VCaP (cell line): Measurements from ENCODE around the gene NFXL1.
A peak's percentile ranks its signal among the peaks of the same experiment; 100 is the strongest.
"Not testable (repeated sequence)": the region's sequence is repeated elsewhere in the genome, so short reads cannot be mapped to it uniquely, and the experiment has no call there.

Experiments used
- H3K27ac ChIP-seq: fragments of 450-650 bp; 2 replicates; pipeline ENCODE4 v1.5.1; 2017
- TF ChIP-seq, protein P1 (sequence below): fragments of 450-650 bp; conservative IDR thresholded peaks from 2 replicates; pipeline ENCODE4 v1.5.1; 2017; ENCODE audit warnings: mild to moderate bottlenecking, moderate library complexity

NFXL1 gene

DNA sequence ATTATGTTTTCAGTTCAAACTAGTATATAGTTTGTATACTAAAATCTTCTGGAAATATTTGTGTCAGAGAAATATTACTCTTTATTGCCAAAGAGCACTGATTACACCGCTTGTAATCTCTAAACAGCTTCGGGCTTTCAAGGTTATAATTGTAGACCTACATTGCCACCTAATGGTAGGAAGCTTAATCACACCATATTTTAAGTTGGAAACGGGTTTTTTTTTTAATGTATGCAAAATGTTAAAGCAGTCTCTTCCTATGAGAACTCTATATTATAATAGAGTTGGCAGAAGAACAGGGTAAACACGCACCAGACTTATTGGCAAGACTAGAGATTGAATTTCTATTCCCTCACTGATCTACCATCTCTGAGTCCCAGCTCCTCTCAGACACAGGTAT is 19.5 kb upstream of the NFXL1 start:
- no peak overlapping the region for H3K27ac ChIP-seq

DNA sequence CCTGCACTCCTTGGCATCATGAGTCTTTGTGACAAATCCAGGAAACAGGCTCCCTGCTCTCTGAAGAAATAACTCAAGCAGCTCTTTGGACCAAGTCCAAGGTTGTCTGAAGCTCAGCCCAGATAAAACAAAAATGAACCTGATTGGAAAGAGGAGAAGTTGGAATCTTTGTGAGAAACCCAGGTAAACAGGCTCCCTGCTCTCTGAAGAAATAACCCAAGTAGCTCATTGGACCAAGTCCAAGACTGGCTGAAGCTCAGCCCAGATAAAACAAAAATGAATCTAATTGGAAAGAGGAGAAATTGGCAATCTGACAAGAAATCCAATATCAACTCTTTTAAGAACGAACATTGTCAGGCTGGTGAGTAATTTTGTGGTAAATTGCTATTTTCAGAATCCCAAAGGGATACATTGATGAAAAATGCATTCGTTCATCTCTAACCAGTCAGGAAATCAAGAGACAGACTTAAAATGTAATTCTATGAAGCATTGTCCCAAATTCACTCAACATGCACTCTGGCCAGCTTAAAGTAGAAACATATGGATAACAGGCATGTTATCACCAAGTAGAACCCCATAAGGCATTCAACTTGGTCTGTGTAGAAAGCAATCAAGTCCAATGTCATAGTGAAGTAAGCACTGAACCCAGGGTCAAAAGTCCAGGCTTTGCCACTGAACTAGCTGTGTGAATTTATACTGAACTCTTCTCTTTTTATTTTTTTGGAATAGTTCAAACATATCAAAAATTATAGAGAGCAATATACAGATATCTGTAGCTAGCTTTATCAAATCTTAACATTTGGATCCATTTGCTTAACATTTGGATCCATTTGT is 16.8 kb upstream of the NFXL1 start:
- no peak overlapping the region for H3K27ac ChIP-seq
- TF ChIP-seq, protein P1, sequence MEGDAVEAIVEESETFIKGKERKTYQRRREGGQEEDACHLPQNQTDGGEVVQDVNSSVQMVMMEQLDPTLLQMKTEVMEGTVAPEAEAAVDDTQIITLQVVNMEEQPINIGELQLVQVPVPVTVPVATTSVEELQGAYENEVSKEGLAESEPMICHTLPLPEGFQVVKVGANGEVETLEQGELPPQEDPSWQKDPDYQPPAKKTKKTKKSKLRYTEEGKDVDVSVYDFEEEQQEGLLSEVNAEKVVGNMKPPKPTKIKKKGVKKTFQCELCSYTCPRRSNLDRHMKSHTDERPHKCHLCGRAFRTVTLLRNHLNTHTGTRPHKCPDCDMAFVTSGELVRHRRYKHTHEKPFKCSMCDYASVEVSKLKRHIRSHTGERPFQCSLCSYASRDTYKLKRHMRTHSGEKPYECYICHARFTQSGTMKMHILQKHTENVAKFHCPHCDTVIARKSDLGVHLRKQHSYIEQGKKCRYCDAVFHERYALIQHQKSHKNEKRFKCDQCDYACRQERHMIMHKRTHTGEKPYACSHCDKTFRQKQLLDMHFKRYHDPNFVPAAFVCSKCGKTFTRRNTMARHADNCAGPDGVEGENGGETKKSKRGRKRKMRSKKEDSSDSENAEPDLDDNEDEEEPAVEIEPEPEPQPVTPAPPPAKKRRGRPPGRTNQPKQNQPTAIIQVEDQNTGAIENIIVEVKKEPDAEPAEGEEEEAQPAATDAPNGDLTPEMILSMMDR: no peak

More for the DNA sequence above, 19.5 kb upstream of the NFXL1 start:
- TF ChIP-seq, protein P1: peak; percentile 75

DNA sequence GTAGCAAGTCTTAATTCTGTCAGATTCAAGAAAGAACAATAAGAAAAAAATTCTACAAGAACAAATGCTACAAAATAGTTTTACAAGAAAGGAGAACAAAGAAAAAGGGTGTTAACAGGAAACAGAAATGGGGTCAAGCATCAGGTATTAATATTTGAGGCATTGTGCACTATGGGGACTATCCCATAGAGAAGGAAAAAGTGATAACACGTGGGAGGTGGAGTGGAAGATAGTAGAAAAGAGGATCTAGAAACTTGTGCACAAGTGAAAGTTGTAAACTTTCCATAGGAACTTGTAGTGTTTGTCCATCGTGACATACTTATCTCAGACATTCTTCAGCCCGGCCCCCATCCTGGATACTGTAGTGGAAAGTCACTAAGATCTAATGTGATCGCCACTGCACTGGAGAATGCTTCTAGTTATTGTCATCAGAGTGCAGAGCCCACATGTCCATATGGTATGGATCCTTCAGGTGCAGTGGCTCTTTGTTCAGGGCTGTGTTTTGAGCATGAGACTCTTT is 15.4 kb upstream of the NFXL1 start:
- TF ChIP-seq, protein P1: no peak
- H3K27ac ChIP-seq: no peak overlapping the region

DNA sequence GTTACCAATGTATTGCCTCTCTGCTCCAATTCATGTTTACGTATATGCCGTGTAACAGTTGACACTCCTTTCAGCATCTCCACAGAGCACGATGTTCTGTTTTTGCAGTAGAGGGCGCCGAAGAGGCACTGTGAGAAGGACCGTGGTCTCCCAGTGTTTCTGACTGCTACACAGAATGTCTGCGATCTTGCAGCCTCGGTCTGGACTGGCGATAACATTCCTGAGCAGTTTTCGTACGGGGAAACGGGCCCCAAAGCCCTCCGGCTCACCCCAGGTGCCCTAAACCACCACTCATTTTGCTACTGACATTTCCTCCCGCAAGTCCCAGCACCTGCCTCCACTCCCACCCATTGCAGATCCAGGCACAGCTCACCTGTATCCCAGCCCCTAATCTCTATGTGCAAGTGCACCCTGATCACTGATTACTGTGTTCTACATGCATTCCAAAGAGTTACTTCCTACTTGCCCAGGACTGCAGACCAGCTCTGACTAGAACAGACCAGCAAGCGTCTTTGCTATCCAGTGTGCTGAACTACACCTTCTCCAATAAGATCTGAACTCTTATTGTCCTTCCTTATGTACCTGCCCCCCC is 12.4 kb upstream of the NFXL1 start:
- H3K27ac ChIP-seq: peak overlapping the region; percentile 31; the same call in 1 of the 2 replicates
- TF ChIP-seq, protein P1: peak; percentile 94

DNA sequence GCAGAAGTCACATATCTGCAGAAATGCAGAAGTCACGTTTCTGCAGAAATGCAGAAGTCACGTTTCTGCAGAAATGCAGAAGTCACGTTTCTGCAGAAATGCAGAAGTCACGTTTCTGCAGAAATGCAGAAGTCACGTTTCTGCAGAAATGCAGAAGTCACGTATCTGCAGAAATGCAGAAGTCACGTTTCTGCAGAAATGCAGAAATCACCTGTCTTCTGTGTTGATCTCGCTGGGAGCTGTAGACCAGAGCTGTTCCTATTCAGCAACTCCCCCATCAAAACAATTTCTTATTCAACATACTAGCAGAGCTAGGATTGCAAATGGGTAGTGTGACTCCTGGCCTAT is 8.9 kb upstream of the NFXL1 start:
- H3K27ac ChIP-seq: not testable (repeated sequence)

DNA sequence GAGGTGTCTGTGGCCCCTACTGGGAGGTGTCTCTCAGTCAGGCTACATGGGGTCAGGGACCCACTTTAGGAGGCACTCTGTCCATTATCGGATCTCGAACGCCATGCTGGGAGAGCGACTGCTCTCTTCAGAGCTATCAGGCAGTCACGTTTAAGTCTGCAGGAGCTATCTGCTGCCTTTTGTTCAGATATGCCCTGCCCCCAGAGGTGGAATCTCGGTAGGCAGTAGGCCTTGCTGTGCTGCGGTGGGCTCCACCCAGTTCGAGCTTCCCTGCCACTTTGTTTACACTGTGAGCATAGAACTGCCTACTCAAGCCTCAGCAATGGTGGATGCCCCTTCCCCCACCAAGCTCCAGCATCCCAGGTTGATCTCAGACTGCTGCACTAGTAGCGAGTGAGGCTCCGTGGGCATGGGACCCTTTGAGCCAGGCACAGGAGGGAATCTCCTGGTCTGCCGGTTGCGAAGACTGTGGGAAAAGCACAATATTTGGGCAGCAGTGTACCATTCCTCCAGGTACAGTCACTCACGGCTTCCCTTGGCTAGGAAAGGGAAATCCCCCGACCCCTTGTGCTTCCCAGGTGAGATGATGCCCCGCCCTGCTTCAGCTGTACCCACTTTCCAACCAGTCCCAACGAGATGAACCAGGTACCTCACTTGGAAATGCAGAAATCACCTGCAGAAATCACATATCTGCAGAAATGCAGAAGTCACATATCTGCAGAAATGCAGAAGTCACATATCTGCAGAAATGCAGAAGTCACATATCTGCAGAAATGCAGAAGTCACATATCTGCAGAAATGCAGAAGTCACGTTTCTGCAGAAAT is 8.3 kb upstream of the NFXL1 start:
- not testable (repeated sequence) for H3K27ac ChIP-seq

DNA sequence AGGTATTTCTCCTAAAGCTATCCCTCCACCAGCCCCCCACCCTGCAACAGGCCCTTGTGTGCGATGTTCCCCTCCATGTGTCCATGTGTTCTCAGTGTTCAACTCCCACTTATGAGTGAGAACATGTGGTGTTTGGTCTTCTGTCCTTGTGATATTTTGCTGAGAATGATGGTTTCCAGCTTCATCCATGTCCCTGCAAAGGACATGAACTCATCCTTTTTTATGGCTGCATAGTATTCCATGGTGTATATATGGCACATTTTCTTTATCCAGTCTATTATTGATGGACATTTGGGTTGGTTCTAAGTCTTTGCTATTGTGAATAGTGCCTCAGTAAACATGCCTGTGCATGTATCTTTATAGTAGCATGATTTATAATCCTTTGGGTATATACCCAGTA is 2.8 kb upstream of the NFXL1 start:
- H3K27ac ChIP-seq: not testable (repeated sequence)

DNA sequence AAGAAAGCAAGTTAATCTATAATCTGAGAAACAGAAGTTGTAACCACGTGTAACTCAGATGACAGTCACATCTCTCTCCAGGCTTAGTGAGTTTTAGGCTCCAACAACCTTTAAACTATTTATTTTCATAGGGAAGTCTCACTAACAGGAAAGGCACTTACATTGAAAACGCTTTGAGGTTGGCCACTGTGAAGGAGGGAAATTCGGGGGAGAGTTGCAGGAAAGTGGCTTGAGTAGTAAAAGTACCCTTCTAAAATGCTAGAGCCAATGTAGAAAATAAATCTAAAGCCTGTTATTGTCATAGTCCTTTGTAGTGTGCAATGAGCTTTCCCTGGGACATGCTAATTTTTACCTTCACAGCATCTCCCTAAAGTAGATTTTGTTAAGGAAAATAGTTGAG is 995 bp upstream of the NFXL1 start:
- TF ChIP-seq, protein P1: no peak
- H3K27ac ChIP-seq: no peak overlapping the region; the same call in 1 of the 2 replicates

DNA sequence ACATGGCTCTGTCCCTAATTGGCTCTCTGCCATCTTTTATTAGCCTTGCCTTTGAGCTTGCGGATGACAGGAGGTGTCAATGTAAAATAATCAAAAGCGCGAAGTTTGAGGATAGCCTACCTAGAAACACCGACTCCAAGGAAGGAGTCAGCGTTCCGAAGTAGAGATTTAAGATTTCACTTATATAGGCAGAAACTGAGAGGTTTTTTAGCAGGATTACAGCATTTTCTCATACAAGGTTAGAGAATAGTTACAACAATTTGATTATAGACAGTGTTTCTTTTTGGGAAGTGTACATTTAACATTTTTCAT is 499 bp upstream of the NFXL1 start:
- H3K27ac ChIP-seq: peak overlapping the region; percentile 95; the same call in 1 of the 2 replicates

More for the DNA sequence above, 499 bp upstream of the NFXL1 start:
- TF ChIP-seq, protein P1: no peak
